Activated gamma-delta T cell (primary cell): ENCODE data around the gene KLHL26.

Source experiments
- DNase-seq: peaks from one replicate; lab custom pipeline; 2025; lab: John Stamatoyannopoulos, UW

KLHL26 gene

GRCh38 chr19:18612772-18613588 is 23.8 kb upstream of the KLHL26 start, which contains the start of gene TMEM59L:
TSS of gene TMEM59L (plus strand) at chr19:18612870. CDS start at chr19:18612959, 89 bp downstream.
- peak; percentile 41 for DNase-seq

GRCh38 chr19:18613589-18614234 is 23.1 kb upstream of the KLHL26 start:
- no peak for DNase-seq

GRCh38 chr19:18616023-18616422 is 20.8 kb upstream of the KLHL26 start:
- DNase-seq: no peak

- no peak for DNase-seq
These were observed 19.3 kb upstream of the KLHL26 start for GRCh38 chr19:18617562-18617961.

- DNase-seq: no peak
These were observed 18.6 kb upstream of the KLHL26 start for GRCh38 chr19:18618236-18618635.

- no peak for DNase-seq
These were observed 16.5 kb upstream of the KLHL26 start for GRCh38 chr19:18620311-18620710.

GRCh38 chr19:18620902-18621301 is 15.9 kb upstream of the KLHL26 start:
- DNase-seq: no peak

- DNase-seq: no peak
These were observed 9.9 kb upstream of the KLHL26 start for GRCh38 chr19:18626906-18627305.

GRCh38 chr19:18629166-18630088 is 7.4 kb upstream of the KLHL26 start:
- no peak for DNase-seq

- no peak for DNase-seq
These were observed 3.5 kb upstream of the KLHL26 start for GRCh38 chr19:18633321-18633720.

- DNase-seq: no peak
These were observed 2.1 kb upstream of the KLHL26 start for GRCh38 chr19:18634612-18635297.

GRCh38 chr19:18635831-18636182 is 1.0 kb upstream of the KLHL26 start:
- DNase-seq: no peak

GRCh38 chr19:18636183-18636968 is 452 bp upstream of the KLHL26 start:
- peak; percentile 95 for DNase-seq

- DNase-seq: no peak
These were observed 1.1 kb downstream of the KLHL26 start for GRCh38 chr19:18637673-18638630.

GRCh38 chr19:18639706-18640243 is 2.9 kb downstream of the KLHL26 start:
- DNase-seq: no peak

- no peak for DNase-seq
These were observed 7.6 kb downstream of the KLHL26 start for GRCh38 chr19:18644196-18645034.

- DNase-seq: no peak
These were observed 8.2 kb downstream of the KLHL26 start for GRCh38 chr19:18645035-18645511.
